CD4-positive, alpha-beta T cell treated with Interleukin-4 for 4 hours (primary cell): ENCODE measurements around the gene TDRD3.
A peak's percentile ranks its signal among the peaks of the same experiment; 100 is the strongest.
"Not testable (repeated sequence)": the region's sequence is repeated elsewhere in the genome, so short reads cannot be mapped to it uniquely, and the experiment has no call there.

Experiments
- DNase-seq: peaks from one replicate; pipeline ENCODE4 v3.0.0-alpha.2; 2020

The TDRD3 gene

GRCh38 chr13:60396783-60397703 is at the start of gene TDRD3:
TDRD3 (plus strand) TSS chr13:60397220; CDS start chr13:60397365, 145 bp downstream.
- DNase-seq: peak; percentile 85

GRCh38 chr13:60347690-60348089 is 49.3 kb upstream of the TDRD3 start:
- no peak for DNase-seq

- DNase-seq: no peak
Observed at GRCh38 chr13:60348097-60348496, 48.9 kb upstream of the TDRD3 start.

- no peak for DNase-seq
Observed at GRCh38 chr13:60351326-60351725, 45.7 kb upstream of the TDRD3 start.

- no peak for DNase-seq
Observed at GRCh38 chr13:60351855-60352615, 45.0 kb upstream of the TDRD3 start.

GRCh38 chr13:60352644-60353043 is 44.4 kb upstream of the TDRD3 start:
- DNase-seq: no peak

- DNase-seq: no peak
Observed at GRCh38 chr13:60355056-60355455, 42.0 kb upstream of the TDRD3 start.

GRCh38 chr13:60356970-60357369 is 40.0 kb upstream of the TDRD3 start:
- DNase-seq: no peak

- no peak for DNase-seq
Observed at GRCh38 chr13:60358453-60358852, 38.6 kb upstream of the TDRD3 start.

- DNase-seq: no peak
Observed at GRCh38 chr13:60363288-60363687, 33.7 kb upstream of the TDRD3 start.

GRCh38 chr13:60369242-60369641 is 27.8 kb upstream of the TDRD3 start:
- DNase-seq: no peak

GRCh38 chr13:60370343-60370742 is 26.7 kb upstream of the TDRD3 start:
- DNase-seq: peak; percentile 11

- no peak for DNase-seq
Observed at GRCh38 chr13:60372141-60372540, 24.9 kb upstream of the TDRD3 start.

- DNase-seq: not testable (repeated sequence)
Observed at GRCh38 chr13:60379282-60379681, 17.7 kb upstream of the TDRD3 start.

GRCh38 chr13:60379837-60380565 is 17.0 kb upstream of the TDRD3 start:
- DNase-seq: no peak

- DNase-seq: no peak
Observed at GRCh38 chr13:60384911-60385310, 12.1 kb upstream of the TDRD3 start.

- DNase-seq: no peak
Observed at GRCh38 chr13:60386250-60386649, 10.8 kb upstream of the TDRD3 start.

GRCh38 chr13:60392131-60392530 is 4.9 kb upstream of the TDRD3 start:
- DNase-seq: no peak

GRCh38 chr13:60395971-60396782 is 843 bp upstream of the TDRD3 start:
- peak; percentile 90 for DNase-seq

GRCh38 chr13:60397704-60398378 is 821 bp downstream of the TDRD3 start:
- DNase-seq: peak; percentile 30

GRCh38 chr13:60398379-60398891 is 1.4 kb downstream of the TDRD3 start:
- no peak for DNase-seq
